Activated CD8-positive, alpha-beta memory T cell treated with anti-CD3 and anti-CD28 coated beads, Interleukin-2, amount 10 ng/mL, durations not matched to agents 7 days and 5 days (primary cell): Measurements from ENCODE around the gene TTLL8. TPM values are rescaled to one million over a fixed set of nuclear protein-coding genes. Genes with fewer than 3 reads are reported as not detected.

Experiments
- ATAC-seq: fragments of 150-1000 bp; cut with Tn5 transposase; one replicate; pipeline ENCODE4 v1.10.0; 2021; ENCODE audit warnings: moderate library complexity
- CTCF ChIA-PET: fragments of 350-600 bp; sonication (Branson Sonifier 250); formaldehyde crosslinking; loops from one replicate; lab custom pipeline; 2021; ENCODE audit warnings: antibody characterized with exemption; lab: Charles Lee
- DNase-seq: peaks from one replicate; pipeline ENCODE4 v3.0.0-alpha.2; 2020
- H3K27ac Mint-ChIP-seq: one replicate; pipeline ENCODE4 v1.8.0; 2021; ENCODE audit warnings: mild to moderate bottlenecking, mixed read lengths
- H3K27me3 Mint-ChIP-seq: one replicate; pipeline ENCODE4 v1.8.0; 2021; ENCODE audit warnings: mixed read lengths
- H3K36me3 Mint-ChIP-seq: one replicate; pipeline ENCODE4 v1.8.0; 2021; ENCODE audit warnings: mild to moderate bottlenecking, mixed read lengths
- H3K4me1 Mint-ChIP-seq: one replicate; pipeline ENCODE4 v1.8.0; 2021; ENCODE audit warnings: mixed read lengths
- H3K4me3 Mint-ChIP-seq: one replicate; pipeline ENCODE4 v1.8.0; 2021; ENCODE audit warnings: mild to moderate bottlenecking, moderate library complexity, mixed read lengths
- H3K9me3 Mint-ChIP-seq: one replicate; pipeline ENCODE4 v1.8.0; 2022; ENCODE audit warnings: low read depth, mixed read lengths
- total RNA-seq, 2 experiments: library from RNA; stranded (reverse); gene quantifications; one replicate each; pipeline ENCODE4 v1.2.3, GENCODE V29; 2021

TTLL8 gene
- total RNA-seq, 2 experiments from 2014 or later: not detected

GRCh38 chr22:50078246-50078645 lies 20.1 kb upstream of the TTLL8 start:
- DNase-seq (no peak), ATAC-seq (no peak)
- Mint-ChIP-seq H3K4me1 (no peaks in the 10 kb centered on the region), H3K36me3 (no peaks in the 10 kb centered on the region), H3K4me3 (no peak overlapping the region), H3K27ac (no peak overlapping the region), H3K27me3 (no peaks in the 10 kb centered on the region), H3K9me3 (no peaks in the 10 kb centered on the region)
- CTCF ChIA-PET: no interaction called here

DNA sequence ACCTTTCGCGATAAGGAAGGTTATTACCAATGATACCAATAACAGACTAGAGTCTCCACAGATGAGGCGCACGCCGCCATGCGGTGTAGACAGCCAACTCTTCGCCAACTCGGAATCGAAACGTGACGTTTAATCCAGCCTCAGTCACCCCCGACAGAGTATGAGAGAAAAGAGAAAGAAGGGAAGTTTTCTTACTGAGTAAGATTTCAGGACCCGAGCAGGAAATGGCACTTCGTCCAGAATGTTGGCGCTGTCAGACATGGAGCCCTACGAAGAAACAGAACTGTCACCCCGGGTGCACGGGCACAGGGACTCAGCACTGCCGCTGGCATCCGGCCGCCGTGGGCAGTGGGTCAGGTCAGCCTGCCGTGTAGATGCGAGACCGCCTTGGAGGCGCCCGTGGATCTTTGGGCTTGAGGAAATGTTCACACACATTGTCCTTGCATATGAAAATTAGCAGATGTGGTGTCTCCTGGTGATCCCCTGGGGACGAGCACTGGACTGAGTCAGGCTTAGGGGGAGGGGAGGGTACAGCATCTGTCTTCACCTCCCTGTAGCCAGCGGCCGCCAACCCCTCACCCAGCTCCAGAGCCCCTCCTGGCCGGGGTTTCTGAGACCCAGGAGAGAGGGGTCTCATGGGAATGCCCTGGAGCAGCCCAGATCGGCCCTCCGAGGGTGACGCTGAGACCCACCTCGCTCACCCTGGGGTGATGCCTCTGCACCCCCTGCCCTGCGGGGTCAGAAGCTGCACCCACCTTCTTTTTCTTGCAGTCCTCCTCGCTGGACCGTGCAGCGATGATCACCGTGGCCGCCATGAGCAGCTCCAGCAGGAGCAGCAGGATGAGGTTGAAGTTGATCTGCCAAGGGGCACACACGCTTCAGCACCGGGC lies 18.8 kb upstream of the TTLL8 start:
- Mint-ChIP-seq H3K4me1 (no peaks in the 10 kb centered on the region), H3K4me3 (no peak overlapping the region), H3K27me3 (no peaks in the 10 kb centered on the region), H3K9me3 (no peaks in the 10 kb centered on the region), H3K27ac (no peak overlapping the region), H3K36me3 (no peaks in the 10 kb centered on the region)
- no peak for DNase-seq
- CTCF ChIA-PET: interaction anchor here (0.7 kb wide), 1 partner anchor 25 kb away, joined by 3 read pairs; no protein-coding TSS in a partner anchor
- no peak for ATAC-seq

- H3K4me3 Mint-ChIP-seq: no peak overlapping the region
- CTCF ChIA-PET: no interaction called here
- no peaks in the 10 kb centered on the region for H3K27me3 Mint-ChIP-seq
- no peaks in the 10 kb centered on the region for H3K9me3 Mint-ChIP-seq
- no peaks in the 10 kb centered on the region for H3K36me3 Mint-ChIP-seq
- H3K27ac Mint-ChIP-seq: no peak overlapping the region
- no peak for ATAC-seq
- no peaks in the 10 kb centered on the region for H3K4me1 Mint-ChIP-seq
- DNase-seq: no peak
Measured at GRCh38 chr22:50074551-50075530, 16.7 kb upstream of the TTLL8 start.

GRCh38 chr22:50074056-50074455 lies 16.0 kb upstream of the TTLL8 start:
- CTCF ChIA-PET: no interaction called here
- H3K27ac Mint-ChIP-seq: no peak overlapping the region
- no peak for DNase-seq
- H3K36me3 Mint-ChIP-seq: no peaks in the 10 kb centered on the region
- no peaks in the 10 kb centered on the region for H3K9me3 Mint-ChIP-seq
- no peak overlapping the region for H3K4me3 Mint-ChIP-seq
- no peaks in the 10 kb centered on the region for H3K27me3 Mint-ChIP-seq
- H3K4me1 Mint-ChIP-seq: no peaks in the 10 kb centered on the region
- no peak for ATAC-seq

- CTCF ChIA-PET: no interaction called here
- Mint-ChIP-seq H3K4me3 (no peak overlapping the region), H3K36me3 (no peaks in the 10 kb centered on the region), H3K27me3 (no peaks in the 10 kb centered on the region), H3K4me1 (no peaks in the 10 kb centered on the region), H3K27ac (no peak overlapping the region), H3K9me3 (no peaks in the 10 kb centered on the region)
- DNase-seq (no peak), ATAC-seq (no peak)
Measured at GRCh38 chr22:50072714-50073538, 14.8 kb upstream of the TTLL8 start.

GRCh38 chr22:50072167-50072555 lies 14.1 kb upstream of the TTLL8 start:
- Mint-ChIP-seq H3K27ac (no peak overlapping the region), H3K36me3 (no peaks in the 10 kb centered on the region), H3K4me1 (no peaks in the 10 kb centered on the region), H3K27me3 (no peaks in the 10 kb centered on the region), H3K9me3 (no peaks in the 10 kb centered on the region), H3K4me3 (no peak overlapping the region)
- ATAC-seq (no peak), DNase-seq (no peak)
- CTCF ChIA-PET: no interaction called here

DNA sequence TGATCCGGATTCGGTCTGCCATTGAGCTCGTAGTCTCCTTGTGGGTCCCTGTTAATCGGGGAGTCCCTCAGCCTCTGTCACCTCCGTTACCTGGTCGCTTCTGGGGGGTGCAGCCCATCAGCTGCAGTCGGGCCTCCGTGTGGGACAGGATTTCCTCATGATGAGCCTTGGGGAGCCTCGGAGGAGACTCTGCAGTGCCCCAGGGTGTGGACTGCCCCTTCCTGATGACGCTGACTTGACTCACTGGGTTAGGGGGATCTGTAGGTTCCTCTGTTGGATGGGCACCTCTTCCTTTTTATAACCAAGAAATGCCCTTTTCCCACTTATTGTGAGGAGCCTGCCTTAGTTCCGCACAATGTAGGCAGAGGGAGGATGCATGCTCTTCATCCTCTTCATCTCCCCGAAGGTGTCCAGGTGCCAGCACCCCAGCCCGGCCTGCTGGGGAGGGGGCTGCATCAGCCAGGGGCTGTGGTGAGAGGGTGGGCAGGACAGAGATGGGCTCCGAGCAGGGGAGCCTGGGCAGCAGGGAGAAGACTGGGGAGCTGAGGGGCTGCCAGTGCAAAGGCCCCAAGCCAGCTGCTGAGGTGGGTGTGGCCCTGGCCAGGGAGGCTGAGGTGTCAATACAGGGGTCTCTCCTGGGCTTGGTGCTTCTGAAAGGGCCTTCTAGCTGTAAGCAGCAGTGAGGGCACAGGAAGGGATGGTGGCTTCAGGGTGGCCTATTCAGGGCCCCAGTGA lies 13.5 kb upstream of the TTLL8 start:
- CTCF ChIA-PET: no interaction called here
- DNase-seq (no peak), ATAC-seq (no peak)
- Mint-ChIP-seq H3K4me1 (no peaks in the 10 kb centered on the region), H3K27me3 (no peaks in the 10 kb centered on the region), H3K27ac (no peak overlapping the region), H3K36me3 (no peaks in the 10 kb centered on the region), H3K4me3 (no peak overlapping the region), H3K9me3 (no peaks in the 10 kb centered on the region)

GRCh38 chr22:50070366-50070765 lies 12.3 kb upstream of the TTLL8 start:
- H3K27me3 Mint-ChIP-seq: no peaks in the 10 kb centered on the region
- H3K4me1 Mint-ChIP-seq: no peaks in the 10 kb centered on the region
- no peak for DNase-seq
- CTCF ChIA-PET: no interaction called here
- no peak overlapping the region for H3K27ac Mint-ChIP-seq
- no peaks in the 10 kb centered on the region for H3K36me3 Mint-ChIP-seq
- no peak overlapping the region for H3K4me3 Mint-ChIP-seq
- H3K9me3 Mint-ChIP-seq: no peaks in the 10 kb centered on the region
- no peak for ATAC-seq

GRCh38 chr22:50068096-50068495 lies 10.0 kb upstream of the TTLL8 start:
- DNase-seq (no peak), ATAC-seq (no peak)
- Mint-ChIP-seq H3K36me3 (no peaks in the 10 kb centered on the region), H3K4me3 (no peak overlapping the region), H3K4me1 (no peaks in the 10 kb centered on the region), H3K27me3 (no peaks in the 10 kb centered on the region), H3K27ac (no peak overlapping the region), H3K9me3 (no peaks in the 10 kb centered on the region)
- CTCF ChIA-PET: no interaction called here

- CTCF ChIA-PET: interaction anchor here (1.4 kb wide), 1 partner anchor 17 kb away, joined by 3 read pairs; no protein-coding TSS in a partner anchor
- Mint-ChIP-seq H3K36me3 (no peaks in the 10 kb centered on the region), H3K27ac (no peak overlapping the region), H3K27me3 (no peaks in the 10 kb centered on the region), H3K9me3 (no peaks in the 10 kb centered on the region), H3K4me1 (no peaks in the 10 kb centered on the region), H3K4me3 (no peak overlapping the region)
- ATAC-seq: no peak
- DNase-seq: no peak
Measured at GRCh38 chr22:50067244-50067643, 9.1 kb upstream of the TTLL8 start.

DNA sequence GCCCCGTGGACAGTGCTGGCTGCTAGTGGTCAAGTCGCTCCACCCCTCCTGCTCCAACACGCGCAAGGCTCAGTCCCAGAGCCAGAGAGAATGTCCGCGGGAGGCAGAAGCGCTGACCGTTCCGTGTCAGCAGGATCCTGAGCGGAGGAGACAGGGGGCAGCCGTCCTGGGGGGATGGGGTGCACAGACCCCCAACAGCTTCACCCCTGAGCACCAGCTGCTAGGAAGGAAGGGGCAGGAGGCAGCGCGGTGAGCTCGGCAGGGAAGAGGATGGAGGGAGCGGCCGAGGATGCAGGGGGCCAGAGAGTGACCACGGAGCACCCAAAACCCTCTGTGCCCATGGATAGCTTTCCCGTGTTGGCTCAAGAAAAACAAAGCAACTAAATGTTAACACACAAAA lies 6.4 kb upstream of the TTLL8 start:
- peaks cover 8% of the 10 kb centered on the region for H3K27me3 Mint-ChIP-seq
- no peaks in the 10 kb centered on the region for H3K4me1 Mint-ChIP-seq
- H3K4me3 Mint-ChIP-seq: no peak overlapping the region
- H3K9me3 Mint-ChIP-seq: no peaks in the 10 kb centered on the region
- ATAC-seq (no peak), DNase-seq (no peak)
- no peak overlapping the region for H3K27ac Mint-ChIP-seq
- CTCF ChIA-PET: interaction anchor here (1.3 kb wide), 1 partner anchor 34 kb away, joined by 3 read pairs; no protein-coding TSS in a partner anchor
- H3K36me3 Mint-ChIP-seq: no peaks in the 10 kb centered on the region

DNA sequence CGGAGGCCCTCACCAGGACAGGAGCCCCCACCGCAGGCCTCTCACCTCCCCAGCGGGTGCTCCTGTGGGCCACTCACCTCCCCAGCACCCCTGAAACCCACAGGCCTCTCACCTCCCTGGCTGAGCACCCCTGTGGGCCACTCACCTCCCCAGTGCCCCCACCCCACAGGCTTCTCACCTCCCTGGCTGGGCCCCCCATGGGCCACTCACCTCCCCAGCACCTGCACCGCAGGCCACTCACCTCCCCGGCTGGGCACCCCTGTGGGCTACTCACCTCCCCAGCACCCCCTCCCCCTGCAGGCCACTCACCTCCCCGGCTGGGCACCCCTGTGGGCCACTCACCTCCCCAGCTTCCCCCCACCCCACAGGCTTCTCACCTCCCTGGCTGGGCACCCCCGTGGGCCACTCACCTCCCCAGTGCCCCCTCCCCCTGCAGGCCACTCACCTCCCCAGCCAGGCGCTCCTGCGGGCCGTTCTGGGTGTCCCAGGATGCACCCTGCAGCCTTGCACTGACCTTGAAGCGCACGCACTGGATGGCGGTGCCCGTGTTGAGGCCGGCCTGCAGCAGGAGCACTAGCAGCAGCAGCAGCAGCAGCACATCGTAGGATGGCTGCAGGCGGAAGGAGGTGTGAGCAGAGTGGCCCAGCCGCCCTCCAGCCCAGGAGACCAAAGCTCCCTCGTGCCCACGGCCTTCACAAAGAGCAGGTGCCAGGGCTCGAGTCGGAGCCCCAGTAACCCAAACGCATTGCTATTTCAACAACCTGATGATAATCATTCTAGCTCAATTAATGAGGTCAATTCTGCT lies 5.7 kb upstream of the TTLL8 start:
- DNase-seq (no peak), ATAC-seq (no peak)
- H3K4me1 Mint-ChIP-seq: no peaks in the 10 kb centered on the region
- no peaks in the 10 kb centered on the region for H3K9me3 Mint-ChIP-seq
- no peak overlapping the region for H3K4me3 Mint-ChIP-seq
- no peaks in the 10 kb centered on the region for H3K36me3 Mint-ChIP-seq
- H3K27me3 Mint-ChIP-seq: peaks cover 14% of the 10 kb centered on the region
- no peak overlapping the region for H3K27ac Mint-ChIP-seq
- CTCF ChIA-PET: interaction anchor here (1.3 kb wide), 1 partner anchor 33 kb away, joined by 3 read pairs; no protein-coding TSS in a partner anchor
